Muscle of arm (tissue), 14 donors: Measurements from ENCODE around the gene PRM2. TPM values are rescaled to one million over a fixed set of nuclear protein-coding genes. Genes with fewer than 3 reads are reported as not detected.

Experiments used
- DNase-seq: peaks from one replicate; pipeline ENCODE4 v3.0.0-alpha.2; 2013
- long read RNA-seq, 11 donors: transcript quantifications; one replicate each; lab custom pipeline, GENCODE V29; 2026
- polyA plus RNA-seq, 12 donors: library from polyadenylated mRNA; unstranded; fragments of 120-200 nt; gene quantifications; one replicate each; pipeline ENCODE4 v1.2.1, GENCODE V29; 2013; ENCODE audit not compliant: insufficient read length in 12 of 12

Gene PRM2, protein sequence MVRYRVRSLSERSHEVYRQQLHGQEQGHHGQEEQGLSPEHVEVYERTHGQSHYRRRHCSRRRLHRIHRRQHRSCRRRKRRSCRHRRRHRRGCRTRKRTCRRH
- polyA plus RNA-seq, result not detected
- long read RNA-seq, donor 1, result 0 reads
- long read RNA-seq, donor 2, result 0 reads
- long read RNA-seq, donor 3, result 0 reads
- long read RNA-seq, donor 4, result 0 reads
- long read RNA-seq, donor 5, result 0 reads
- long read RNA-seq, donor 6, result 0 reads
- long read RNA-seq, donor 7, result 0 reads
- long read RNA-seq, donor 8, result 0 reads
- long read RNA-seq, donor 9, result 0 reads
- long read RNA-seq, donor 10, result 0 reads
- long read RNA-seq, donor 11, result 0 reads

DNA sequence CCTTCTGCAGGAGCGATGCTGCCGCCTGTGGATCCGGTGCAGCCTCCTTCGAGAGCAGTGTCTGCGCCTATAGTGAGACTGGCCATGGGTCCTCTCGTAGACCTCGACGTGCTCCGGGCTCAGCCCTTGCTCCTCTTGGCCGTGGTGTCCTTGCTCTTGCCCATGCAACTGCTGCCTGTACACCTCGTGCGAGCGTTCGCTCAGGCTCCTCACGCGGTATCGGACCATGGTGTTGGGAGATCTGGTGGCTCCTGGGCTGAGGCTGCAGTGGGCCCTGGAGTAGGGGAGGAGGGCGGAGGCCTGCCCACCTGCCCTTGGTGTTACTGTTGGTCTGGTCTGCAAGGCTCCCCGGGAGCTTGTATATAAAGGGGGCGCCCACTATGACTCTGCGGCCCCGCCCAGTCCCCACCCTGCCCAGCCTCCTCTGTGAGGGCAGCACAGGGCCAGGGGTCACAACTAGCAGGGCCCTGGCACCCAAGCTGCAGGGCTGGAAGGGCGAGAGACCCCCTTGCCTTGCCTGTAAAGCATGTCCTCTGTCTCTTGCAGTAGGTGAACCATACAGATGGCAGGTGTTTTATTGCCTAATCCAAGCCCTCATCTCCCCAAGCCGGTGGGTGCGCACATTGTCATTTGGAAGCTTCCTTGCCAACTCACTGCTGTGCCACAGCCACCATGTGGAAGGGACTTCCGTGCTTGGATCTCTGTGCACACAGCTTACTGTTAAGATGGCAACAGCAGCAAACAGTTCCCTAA lies at the start of gene PRM2:
PRM2 (minus strand) TSS at position 338 of the 753 bp plus-strand sequence; CDS start at position 228, 110 bp downstream.
- no peak for DNase-seq

DNA sequence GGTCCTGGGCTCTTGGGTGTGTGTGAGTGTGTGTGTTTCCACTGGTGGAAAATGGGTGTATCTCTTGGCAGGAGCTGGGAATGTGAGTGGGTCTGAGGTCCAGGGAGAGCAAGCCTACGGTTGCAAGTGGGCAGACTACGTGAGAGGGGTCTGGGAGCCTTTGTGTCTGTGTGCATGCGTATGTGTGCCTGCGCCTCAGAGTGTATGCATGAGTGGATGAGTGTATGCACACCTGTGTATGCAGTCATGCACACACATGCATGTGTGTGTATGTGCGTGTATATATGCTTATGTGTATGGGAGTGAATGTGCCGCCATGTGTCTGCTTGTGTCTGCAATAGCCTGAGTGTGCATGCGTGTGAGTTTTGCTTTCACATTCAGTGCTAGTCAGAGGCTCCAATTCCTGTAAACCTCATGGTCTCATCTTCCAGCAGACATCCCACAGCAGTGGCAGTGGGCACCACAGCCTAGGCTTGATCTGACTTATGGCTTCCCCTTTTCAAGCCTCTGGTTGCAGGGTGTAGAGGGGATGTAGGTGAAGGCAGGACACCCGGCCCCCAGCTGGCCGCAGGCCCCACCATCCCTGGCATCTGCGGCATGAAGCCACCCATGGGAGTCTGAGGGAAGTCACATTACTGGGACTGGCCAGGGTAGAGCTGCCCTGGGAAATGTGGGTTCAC lies 49.3 kb upstream of the PRM2 start:
- DNase-seq, result no peak

DNA sequence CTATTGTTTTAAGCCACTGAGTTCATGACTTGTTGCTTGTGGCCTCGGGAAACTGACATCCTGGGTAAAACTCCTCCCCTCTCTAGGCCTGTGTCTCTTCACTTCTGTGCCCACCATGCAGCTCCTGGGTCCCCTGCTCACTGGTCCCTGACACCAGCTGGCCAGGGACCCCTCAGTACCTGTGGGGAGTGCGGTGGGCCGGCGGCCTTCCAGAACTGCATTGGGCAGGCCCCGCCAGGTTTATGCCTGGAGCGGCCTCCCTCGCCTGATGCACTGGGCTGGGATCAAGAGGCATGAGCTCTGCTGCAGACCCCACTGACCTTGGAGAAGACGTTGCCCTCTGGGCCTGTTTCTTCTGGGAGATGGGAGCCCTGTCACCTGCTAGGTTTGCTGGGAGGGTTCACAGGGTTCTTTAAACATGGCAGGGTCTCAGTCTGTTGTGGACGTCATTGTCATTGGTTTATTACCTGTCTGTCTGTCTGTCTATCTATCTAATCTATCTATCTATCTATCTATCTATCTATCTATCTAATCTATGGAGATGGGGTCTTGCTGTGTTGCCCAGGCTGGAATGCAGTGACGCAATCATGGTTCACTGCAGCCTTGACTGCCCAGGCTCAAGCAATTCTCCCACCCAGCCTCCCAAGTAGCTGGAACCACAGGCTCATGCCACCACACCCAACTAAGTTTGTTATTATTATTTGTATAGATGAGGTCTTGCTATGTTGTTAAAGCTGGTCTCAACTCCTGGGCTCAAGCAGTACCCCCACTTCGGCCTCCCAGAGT lies 47.5 kb upstream of the PRM2 start:
- no peak for DNase-seq

DNA sequence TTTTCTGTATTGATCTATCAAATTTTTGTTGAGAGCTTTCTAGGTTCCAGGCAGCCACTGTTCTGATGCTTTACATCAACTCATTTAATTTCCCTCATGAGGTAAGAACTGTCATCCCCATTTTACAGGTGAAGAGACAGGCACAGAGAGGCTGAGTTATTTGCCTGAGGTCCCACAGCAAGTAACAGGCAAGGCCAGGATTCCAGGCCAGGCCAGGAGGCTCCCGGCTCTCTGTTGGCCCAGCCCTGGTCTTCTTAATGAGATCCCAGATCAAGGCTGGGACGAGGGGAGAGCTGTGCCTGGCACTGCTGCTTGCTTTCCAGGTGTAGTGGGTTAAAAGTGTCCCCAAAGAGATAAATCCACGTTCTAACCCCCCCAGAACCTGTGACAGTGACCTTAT lies 46.5 kb upstream of the PRM2 start:
- DNase-seq, result no peak

DNA sequence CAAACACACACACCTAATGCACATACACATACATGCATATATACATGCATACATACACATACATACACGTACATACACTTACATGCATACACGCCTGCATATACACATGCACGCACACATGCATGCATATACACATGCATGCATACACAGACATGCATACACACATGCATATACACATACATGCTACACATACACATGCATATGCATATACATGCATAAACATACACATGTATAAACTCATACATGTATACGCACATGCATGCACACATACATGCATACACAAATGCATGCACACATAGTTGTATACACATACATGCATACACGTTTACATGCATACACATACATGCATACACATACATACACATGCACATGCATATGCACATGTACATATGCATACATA lies 45.4 kb upstream of the PRM2 start:
- DNase-seq, result no peak

DNA sequence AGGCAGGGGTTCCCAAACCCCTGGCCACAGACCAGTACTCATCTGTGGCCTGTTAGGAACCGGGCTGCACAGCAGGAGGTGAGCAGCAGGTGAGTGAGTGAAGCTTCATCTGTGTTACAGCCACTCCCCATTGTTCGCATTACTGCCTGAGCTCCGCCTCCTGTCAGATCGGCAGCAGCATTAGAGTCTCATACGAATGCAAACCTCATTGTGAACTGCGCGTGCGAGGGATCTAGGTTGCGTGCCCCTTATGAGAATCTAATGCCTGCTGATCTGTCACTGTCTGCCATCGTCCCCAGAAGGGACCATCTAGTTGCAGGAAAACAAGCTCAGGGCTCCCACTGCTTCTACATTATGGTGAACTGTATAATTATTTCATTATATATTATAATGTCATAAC lies 43.9 kb upstream of the PRM2 start:
- DNase-seq, result no peak

DNA sequence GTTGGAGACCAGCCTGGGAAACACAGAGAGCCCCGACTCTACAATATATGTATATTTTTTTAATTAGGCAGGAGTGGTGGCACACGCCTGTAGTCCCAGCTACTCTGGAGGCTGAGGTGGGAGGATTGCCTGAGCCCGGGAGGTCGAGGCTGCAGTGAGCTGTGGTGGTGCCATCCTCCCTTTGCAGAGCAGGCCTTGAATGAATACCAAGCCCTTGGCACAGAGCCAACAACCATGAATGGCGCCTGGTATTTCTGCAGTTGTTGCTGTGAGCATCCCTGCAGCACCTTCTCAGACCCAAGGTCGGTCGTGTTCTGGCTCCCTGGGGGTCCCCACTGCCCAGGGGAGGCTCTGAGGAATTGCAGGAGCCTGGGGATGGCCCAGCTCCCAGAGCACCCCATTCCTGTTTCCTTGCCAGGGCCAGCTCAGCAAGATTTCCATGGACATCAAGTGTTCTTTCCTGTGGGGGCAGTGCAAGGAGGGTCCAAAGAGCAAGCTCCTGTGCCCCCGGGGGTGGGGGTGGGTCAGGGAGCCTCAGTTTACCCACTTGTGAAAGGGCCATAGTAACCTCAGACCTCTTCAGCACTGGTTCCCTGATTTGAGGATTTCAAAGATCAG lies 43.4 kb upstream of the PRM2 start:
- no peak for DNase-seq

DNA sequence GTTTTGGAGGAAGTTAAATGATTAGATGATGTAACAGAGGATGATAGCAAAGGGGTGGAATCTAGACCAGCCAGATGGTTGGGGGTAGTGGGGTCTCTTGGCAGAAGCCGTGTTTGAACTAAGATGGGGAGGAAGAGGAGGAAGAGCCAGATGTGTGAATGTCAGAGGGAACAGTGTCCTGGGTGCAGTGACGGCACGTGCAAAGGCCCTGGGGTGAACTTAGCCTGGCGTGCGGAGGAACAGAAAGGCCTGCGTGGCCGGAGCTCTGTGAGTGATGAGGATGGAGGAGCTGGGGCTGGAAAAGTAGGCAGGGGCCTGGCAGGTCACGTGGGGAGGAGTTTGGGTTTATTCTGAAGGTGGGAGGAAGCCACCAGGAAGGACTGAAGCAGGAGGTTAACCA lies 42.5 kb upstream of the PRM2 start:
- DNase-seq, result no peak

DNA sequence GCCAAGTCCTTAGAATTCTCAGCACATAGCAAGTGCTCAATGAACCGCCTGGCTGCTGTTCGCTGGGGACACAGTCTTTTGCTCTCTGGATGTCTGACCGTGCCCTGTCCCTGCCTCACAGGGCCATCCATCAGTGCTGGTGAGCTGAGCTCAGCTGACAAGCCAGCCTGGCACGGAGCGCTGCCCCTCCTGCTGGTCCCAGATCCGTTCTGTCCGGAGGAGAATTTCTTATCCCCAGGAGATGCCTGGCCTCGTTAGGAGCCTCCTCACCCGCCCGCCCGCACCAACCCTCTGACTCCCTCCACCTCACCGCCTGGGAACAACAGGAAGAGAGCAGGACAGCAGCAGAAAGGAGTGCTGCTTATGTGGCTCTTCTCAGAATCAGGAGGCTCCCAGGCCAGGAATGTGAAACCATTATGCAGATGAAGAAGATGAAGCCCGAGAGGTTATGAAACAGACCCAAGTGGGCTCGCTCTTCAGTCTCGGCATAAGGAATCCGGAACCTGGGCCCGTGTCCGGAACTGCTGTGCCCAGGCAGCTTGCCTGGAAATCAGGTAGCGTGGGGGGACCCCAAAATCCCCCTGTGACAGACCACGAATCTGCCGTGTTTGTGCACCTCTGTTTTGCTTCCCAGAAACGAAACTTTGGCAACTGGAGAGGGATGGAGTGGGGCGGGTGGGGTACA lies 40.2 kb upstream of the PRM2 start:
- DNase-seq, result no peak

DNA sequence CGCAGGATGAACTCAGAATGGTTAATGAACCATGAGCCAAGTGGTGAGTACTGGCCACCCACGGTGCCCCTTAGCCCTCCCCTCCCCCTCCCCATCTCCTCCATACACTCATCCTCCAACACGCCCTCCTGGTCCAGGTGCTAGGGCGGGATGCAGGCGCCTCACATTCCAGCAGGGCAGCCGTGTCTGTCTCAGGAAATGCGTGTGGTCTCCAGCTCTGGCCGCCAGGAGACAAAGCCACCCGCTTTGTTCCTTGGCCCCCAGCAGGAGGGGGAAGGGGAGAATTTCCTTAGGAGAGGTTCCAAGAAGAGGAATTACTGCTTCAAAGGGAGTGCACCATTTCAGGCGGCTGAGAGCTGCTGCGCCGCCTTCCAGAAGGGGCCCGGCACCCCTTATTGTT lies 39.2 kb upstream of the PRM2 start:
- DNase-seq, result no peak

DNA sequence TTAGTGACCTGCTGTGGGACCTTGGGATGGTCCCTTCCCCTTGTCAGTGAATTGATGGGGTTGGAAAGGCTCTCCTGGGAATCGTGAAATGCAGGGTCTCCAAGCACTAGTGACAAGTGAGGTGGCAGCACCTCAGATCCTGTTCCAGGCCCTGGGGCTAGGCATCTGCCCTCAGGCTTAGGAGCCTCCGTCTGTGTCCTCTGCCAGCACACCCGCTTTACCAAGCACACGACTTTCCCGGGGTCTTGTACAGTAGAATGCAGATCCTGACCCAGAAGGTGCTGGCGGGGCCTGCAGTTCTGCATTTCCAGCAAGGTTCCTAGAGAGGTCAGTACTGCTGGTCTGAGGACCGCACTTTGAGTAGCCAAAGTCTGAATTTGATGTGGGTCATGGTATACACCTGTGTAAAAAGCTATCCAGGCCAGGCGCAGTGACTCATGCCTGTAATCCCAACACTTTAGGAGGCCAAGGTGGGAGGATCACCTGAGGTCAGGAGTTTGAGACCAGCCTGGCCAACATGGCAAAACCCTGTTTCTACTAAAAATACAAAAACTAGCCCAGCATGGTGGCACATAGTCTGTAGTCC lies 38.1 kb upstream of the PRM2 start:
- no peak for DNase-seq

DNA sequence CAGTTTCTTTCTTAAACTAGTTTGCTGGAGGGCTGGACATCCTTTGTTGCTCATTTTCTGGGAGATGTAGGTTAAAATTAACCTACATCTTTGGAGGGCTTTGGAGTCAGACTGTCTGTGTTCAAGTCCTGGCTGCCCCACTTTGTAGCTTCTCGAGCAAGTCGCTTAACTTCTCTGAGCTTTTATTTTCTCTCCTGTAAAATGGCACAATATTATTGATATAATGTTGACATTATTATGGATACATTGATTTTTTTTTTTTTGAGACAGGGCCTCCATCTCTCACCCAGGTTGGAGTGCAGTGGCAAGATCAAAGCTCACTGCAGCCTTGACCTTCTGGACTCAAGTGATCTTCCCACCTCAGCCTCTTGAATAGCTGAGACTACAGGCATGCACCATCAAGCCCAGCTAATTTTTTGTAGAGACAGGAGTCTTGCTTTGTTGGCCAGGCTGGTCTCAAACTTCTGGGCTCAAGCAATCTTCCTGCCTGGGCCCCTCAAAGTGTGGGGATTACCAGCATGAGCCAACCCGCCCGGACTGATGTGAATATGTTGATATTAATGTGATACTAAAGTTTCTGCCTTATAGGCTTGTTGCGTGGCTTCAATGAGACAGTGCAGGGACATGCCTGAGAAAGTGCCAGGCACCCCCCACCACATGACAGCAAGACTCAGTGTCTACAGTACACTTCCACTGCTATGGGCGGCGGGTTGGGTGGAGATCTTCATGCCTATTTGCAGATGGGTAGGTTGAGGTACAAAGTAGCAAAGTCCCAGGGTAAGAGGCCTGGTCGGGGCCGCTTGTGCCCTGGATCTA lies 37.4 kb upstream of the PRM2 start:
- DNase-seq, result no peak

DNA sequence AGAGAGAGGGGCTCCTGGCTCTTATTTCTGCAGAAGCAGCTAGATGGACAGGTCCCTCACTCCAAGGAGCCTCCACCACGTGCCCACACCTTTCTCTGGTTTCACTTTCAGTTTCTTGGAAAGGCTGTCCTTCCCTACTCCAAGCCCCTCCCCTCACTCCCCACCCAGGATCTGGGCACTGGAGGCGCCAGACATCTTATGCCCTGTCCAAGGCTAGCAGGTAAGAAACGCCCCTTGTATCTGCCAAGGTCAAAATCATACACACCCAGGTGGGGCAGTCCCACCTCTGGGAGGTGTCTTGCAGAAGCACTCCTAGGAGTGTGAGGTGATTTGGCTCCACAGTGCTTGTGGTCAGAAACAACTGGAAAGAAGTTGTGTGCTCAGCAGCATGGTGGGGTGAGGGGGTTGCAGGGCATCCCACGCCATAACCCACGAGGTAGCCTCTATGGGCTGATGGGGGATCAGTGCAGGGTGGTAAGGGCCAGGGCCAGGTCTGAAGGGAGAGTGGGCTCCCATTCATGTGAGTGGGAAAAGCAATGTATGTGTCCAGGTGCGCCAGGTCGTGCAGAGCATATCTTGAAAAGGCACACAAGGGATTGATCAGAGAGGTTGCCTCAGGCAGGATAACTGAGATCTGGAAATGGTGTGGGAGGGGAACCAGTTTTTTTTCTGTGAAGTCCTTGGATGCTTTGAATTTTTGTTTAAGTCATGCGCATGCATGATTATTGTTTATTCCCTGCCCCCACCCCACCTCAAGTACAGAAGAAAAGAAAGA lies 36.6 kb upstream of the PRM2 start:
- no peak for DNase-seq

DNA sequence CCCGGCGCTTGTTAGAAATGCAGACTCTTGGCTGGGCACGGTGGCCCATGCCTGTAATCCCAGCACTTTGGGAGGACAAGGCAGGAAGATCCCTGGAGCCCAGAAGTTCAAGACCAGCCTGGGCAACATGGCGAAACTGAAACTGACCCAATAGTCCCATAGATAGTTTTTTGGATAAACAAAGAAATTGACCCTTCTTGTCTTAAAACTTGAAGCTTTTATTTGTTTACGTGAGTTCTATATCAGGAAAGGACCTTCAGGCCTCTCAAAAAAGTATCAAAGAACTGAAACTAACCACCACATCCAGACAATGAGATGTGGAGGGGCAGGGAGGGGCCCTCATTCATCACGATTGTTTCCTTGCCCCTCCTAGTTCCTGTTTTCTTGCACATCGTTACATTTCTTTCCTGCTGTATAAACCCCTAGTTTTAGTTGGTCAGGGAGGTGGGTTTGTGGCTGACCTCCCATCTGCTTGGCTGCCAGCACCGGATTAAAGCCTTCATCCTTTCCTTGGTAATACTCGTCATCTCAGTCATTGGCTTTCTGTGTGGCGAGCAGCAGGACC lies 34.8 kb upstream of the PRM2 start:
- no peak for DNase-seq

DNA sequence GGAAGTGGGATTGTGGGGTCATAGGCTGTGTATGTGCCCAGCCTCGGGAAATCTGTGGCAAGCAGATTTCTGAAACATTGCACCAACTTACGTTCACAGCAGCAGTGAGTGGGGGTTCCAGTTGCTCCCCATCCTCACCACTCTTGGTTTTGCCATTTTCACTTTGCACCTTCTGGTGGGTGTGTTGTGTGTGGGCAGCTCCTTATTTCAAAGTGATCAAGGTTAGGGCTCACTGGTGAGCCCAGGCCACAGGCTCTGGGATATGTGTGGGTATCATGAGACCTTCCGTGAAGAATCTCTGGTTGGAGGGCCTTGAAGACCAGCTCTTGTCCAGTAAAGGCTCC lies 34.3 kb upstream of the PRM2 start:
- no peak for DNase-seq

DNA sequence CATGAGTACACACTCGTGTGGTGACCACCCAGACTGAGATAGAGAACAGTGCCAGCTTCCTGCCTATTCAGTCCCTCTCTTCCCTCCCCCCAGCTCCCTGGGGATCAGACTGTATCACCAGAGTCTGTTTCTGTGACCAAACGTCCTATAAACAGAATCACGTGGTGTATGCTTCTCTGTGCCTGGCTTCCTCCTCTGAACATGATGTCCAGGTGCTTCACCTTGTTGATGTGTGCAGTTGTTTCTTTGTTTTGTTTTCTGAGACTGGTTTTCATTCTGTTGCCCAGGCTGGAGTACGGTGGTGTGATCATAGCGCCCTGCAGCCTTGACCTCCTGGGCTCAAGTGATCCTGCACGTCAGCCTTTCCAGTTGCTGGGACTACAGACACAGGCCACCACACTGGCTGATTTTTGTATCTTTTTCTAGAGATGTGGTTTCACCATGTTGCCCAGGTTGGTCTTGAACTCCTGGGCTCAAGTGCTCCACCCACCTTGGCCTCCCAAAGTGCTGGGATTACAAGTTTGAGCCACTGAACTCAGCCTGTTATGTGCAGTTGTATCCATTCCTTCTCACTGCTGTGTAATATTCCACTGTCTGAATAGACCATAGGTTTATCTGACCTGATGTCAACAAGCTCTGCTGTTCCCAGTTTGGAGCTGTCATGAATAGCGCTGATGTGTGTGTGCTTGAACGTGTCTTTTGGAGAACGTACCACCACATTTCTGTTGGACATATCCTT lies 33.8 kb upstream of the PRM2 start:
- DNase-seq, result no peak

DNA sequence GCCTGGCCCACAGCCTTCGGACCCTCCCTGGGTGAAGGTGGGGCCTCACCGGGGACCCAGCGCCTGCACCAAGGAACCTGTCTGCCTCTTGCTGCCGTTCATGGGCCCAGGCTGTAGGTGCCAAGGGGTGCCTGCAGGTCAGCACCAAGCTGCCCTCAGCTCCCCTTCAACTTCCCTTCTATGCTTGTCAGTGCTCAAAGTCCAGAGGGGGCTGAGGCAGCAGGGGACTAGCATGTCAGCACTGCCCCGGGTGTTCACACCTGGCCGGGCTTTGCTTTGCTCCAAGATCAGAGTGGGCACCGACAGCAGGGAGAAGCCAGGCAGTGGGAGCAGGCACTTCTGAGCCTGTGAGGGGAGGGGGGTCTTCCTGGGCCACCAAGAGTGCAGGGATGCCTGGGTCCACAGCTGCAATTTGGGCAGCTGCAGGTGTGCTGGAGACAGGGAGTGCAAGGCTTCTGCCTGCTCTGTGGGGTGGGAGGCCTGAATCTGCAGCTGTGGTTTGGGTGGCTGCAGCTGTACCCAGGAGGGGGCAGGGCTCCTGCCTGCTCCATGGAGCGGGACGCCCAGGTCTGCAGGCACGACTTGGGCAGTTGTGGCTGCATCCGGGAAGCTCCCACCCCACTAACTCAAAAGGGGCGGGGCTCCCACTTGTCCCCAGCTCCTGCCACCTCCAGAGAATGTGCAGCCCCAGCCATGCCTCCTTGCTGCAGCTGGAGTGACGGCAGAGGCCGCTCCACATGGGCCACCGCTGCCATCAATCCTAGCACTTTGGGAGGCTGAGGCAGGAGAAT lies 32.4 kb upstream of the PRM2 start:
- no peak for DNase-seq
